ENCODE results near the gene MEX3D. TPM values are rescaled to one million over a fixed set of nuclear protein-coding genes. Genes with fewer than 3 reads are reported as not detected.

MEX3D gene
- total and polyA plus RNA-seq, 12 donors, result 1.6 to 31.6 (median 14.4) TPM

GRCh38 chr19:1527650-1528309, 40.3 kb downstream of the MEX3D start:
- Histone ChIP-seq H3K36me3 (replicated peaks in 1 of 2) (no peaks in the 10 kb centered on the region), H3K27ac (no peak overlapping the region), H3K27me3 (peaks cover 51% of the 10 kb centered on the region), H3K9me3 (replicated peaks in 1 of 3) (no peaks in the 10 kb centered on the region), H3K4me3 (no peak overlapping the region), H3K4me1 (replicated peaks in 1 of 2) (no peaks in the 10 kb centered on the region)
- intact Hi-C loops (cut with DNase I), result no loop called here
- 65 to 80% (median 74%) methylated on average over 18 to 27 of the region's 27 CpGs for WGBS, 4 donors
- TF ChIP-seq, protein P1, sequence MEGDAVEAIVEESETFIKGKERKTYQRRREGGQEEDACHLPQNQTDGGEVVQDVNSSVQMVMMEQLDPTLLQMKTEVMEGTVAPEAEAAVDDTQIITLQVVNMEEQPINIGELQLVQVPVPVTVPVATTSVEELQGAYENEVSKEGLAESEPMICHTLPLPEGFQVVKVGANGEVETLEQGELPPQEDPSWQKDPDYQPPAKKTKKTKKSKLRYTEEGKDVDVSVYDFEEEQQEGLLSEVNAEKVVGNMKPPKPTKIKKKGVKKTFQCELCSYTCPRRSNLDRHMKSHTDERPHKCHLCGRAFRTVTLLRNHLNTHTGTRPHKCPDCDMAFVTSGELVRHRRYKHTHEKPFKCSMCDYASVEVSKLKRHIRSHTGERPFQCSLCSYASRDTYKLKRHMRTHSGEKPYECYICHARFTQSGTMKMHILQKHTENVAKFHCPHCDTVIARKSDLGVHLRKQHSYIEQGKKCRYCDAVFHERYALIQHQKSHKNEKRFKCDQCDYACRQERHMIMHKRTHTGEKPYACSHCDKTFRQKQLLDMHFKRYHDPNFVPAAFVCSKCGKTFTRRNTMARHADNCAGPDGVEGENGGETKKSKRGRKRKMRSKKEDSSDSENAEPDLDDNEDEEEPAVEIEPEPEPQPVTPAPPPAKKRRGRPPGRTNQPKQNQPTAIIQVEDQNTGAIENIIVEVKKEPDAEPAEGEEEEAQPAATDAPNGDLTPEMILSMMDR (IDR thresholded peaks at IDR 0.05), result no peak
- no peak for TF ChIP-seq POLR2A (IDR thresholded peaks at IDR 0.05)
- DNase-seq, result no peak

- no peak for DNase-seq
- no peaks in the 10 kb centered on the region for H3K9me3 ChIP-seq (replicated peaks in 1 of 3)
- intact Hi-C loops (cut with DNase I), result no loop called here
- H3K4me1 ChIP-seq (replicated peaks in 1 of 2), result no peaks in the 10 kb centered on the region
- H3K36me3 ChIP-seq (replicated peaks in 1 of 2), result no peaks in the 10 kb centered on the region
- TF ChIP-seq, protein P1 (IDR thresholded peaks at IDR 0.05), result no peak
- no peak for TF ChIP-seq POLR2A (IDR thresholded peaks at IDR 0.05)
- 72 to 85% (median 79%) methylated on average over 15 to 18 of the region's 18 CpGs for WGBS, 4 donors
- H3K27ac ChIP-seq, result no peak overlapping the region
- H3K27me3 ChIP-seq, result peaks cover 51% of the 10 kb centered on the region
- H3K4me3 ChIP-seq, result no peak overlapping the region
Measured at GRCh38 chr19:1526979-1527649, 41.0 kb downstream of the MEX3D start.

DNA sequence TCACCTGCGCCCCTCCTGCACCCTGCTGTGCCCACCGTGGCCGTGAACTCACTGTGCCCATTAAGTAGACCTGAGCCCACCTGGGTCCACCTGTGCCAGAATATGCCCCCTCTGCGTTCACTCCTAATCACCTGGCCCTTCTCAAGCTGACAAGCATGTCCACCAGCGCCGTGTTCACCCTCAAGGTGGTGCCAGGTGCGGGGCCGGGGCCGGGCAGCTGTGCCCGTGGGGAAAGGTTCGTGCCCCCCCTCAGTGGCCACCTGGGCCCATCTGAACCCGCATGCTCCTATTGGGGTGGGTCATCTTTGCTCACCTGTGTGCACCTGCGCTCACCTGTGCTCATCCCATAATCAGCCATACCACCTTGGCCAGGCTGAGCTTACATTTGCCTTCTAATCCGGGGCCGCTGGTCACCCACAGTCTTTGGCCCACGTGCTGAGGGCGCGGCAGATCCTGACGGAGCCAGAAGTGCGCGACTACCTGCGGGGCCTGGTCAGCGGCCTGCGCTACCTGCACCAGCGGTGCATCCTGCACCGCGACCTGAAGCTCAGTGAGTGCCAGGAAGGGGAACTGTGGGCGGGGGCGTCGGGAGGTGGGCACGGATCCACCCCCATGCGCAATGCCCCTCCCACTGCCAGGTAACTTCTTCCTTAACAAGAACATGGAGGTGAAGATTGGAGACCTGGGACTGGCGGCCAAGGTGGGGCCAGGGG, 41.9 kb downstream of the MEX3D start:
- H3K9me3 ChIP-seq (replicated peaks in 1 of 3), result no peaks in the 10 kb centered on the region
- intact Hi-C loops (cut with DNase I), result no loop called here
- no peak for DNase-seq
- no peak overlapping the region for H3K27ac ChIP-seq
- H3K4me1 ChIP-seq (replicated peaks in 1 of 2), result no peaks in the 10 kb centered on the region
- 74 to 82% (median 78%) methylated on average over 24 to 33 of the region's 33 CpGs; no CpG with 5 or more reads in 1 of the 4 donors for WGBS, 4 donors
- TF ChIP-seq POLR2A (IDR thresholded peaks at IDR 0.05), result no peak
- TF ChIP-seq, protein P1 (IDR thresholded peaks at IDR 0.05), result no peak
- H3K4me3 ChIP-seq, result no peak overlapping the region
- no peaks in the 10 kb centered on the region for H3K36me3 ChIP-seq (replicated peaks in 1 of 2)
- peaks cover 51% of the 10 kb centered on the region for H3K27me3 ChIP-seq

DNA sequence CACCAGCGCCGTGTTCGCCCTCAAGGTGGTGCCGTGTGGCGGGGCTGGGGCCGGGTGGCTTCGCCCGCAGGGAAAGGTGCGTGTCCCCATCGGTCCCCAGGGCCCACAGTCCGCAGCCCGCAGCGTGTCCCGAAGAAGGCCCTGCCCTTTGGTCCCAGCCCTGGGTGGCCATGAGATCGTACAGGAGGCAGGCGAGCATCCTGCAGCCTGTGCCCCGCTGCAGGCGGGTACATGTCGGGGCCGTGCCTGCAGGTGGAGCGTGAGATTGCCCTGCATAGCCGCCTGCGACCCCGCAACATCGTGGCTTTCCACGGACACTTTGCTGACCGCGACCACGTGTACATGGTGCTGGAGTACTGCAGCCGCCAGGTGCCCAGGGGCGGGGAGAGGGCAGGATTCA, 42.8 kb downstream of the MEX3D start:
- peaks cover 51% of the 10 kb centered on the region for H3K27me3 ChIP-seq
- intact Hi-C loops (cut with DNase I), result no loop called here
- H3K36me3 ChIP-seq (replicated peaks in 1 of 2), result no peaks in the 10 kb centered on the region

More for the DNA sequence above, 42.8 kb downstream of the MEX3D start:
- H3K4me1 ChIP-seq (replicated peaks in 1 of 2), result no peaks in the 10 kb centered on the region
- H3K4me3 ChIP-seq, result no peak overlapping the region
- no peaks in the 10 kb centered on the region for H3K9me3 ChIP-seq (replicated peaks in 1 of 3)
- no peak for DNase-seq
- TF ChIP-seq, protein P1 (IDR thresholded peaks at IDR 0.05), result no peak
- no peak for TF ChIP-seq POLR2A (IDR thresholded peaks at IDR 0.05)
- 63 to 66% (median 63%) methylated on average over 9 to 31 of the region's 31 CpGs for WGBS, 4 donors
- H3K27ac ChIP-seq, result no peak overlapping the region
